HG03066 (cell line): ENCODE results near the gene FMN1.
A peak's percentile ranks its signal among the peaks of the same experiment; 100 is the strongest.

ENCODE experiments used
- ATAC-seq: cut with Tn5 transposase; IDR thresholded peaks from one replicate; pipeline ENCODE4 v1.9.1; 2021; ENCODE audit warnings: low read depth; ENCODE audit not compliant: unreplicated experiment

The FMN1 gene

GRCh38 chr15:32750979-32751378, 443.5 kb downstream of the FMN1 start:
- no peak for ATAC-seq

- ATAC-seq = no peak
Observed at GRCh38 chr15:32747921-32748342, 446.6 kb downstream of the FMN1 start.

DNA sequence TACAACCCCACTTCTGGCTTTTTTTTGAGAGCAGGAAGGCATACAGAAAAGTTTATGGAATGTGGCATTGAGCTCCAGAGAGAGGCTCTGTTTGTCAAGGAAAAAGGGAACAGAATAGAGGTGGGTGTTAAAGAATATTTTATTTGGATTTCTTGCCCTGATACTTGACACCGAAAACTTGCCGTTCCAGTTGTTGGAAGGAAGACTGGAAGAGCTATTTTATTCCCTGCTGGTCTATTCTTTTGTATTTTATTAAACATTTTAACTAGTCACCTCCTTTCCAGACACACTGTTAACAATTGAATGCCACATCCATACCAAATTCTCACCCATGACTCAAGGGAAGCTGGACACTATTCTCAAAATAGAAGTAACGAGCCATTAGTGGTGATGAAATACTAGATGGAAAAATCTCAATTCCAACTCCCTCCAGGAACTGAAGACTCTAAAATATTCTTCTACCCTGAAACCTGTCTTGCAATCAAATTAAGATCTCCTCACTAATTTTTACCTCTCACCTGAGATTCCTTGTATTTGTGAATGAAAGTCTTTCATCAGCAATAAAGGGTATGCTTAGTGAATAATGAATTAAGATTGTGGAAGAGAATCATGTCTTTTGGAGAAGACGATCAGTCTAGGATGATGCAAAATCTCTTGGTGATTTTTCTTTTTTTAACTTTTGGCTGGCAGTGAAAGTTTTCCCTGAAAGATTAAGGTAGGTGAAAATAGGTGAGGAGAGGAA, 448.2 kb downstream of the FMN1 start:
- ATAC-seq = no peak

- ATAC-seq = no peak
Observed at GRCh38 chr15:32743411-32744140, 450.9 kb downstream of the FMN1 start.

DNA sequence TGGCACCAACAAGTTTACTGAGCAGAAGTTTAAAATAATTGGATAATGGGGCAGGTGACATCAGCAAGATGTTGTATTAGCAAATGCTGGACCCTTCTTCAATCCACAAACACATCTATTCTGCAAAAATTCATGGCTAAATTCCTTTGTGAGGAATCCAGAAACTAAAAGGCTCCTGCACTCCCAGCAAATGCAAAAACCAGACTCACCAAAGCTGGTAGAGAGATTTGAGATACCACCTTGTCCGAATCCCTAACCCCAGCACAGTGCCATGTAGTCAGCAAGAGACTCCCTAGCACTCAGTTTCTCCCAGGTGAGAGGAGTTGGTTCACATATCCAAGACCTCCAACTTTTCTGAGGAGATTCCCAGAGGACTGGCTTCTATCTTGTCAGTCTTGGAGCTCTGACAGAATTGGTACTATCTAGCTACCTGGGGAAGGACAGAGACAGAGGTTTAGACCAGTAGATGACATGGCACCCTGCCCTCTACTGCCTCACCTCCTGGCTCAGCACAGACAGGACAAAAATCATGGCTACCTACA, 454.9 kb downstream of the FMN1 start:
- no peak for ATAC-seq

DNA sequence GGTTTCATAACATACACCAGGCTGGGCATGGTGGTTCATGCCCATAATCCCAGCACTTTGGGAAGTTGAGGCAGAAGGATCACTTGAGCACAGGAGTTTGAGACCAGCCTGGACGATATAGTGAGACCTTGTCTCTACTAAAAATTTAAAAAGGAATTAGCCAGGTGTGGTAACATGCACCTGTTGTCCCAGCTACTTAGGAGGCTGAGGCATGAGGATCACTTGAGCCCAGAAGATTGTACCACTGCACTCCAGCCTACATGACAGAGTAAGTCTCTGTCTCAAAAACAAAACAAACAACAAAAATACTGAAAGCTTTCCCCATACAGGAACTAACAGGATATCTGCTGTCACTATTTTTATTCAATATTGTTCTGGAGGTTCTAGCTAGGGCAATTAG, 455.8 kb downstream of the FMN1 start:
- no peak for ATAC-seq

GRCh38 chr15:32737304-32737703, 457.2 kb downstream of the FMN1 start:
- no peak for ATAC-seq

GRCh38 chr15:32736701-32737061, 457.8 kb downstream of the FMN1 start:
- no peak for ATAC-seq

GRCh38 chr15:32735989-32736700, 458.4 kb downstream of the FMN1 start:
- ATAC-seq = no peak

GRCh38 chr15:32733281-32733680, 461.2 kb downstream of the FMN1 start:
- no peak for ATAC-seq

- no peak for ATAC-seq
Observed at GRCh38 chr15:32732574-32733157, 461.8 kb downstream of the FMN1 start.

DNA sequence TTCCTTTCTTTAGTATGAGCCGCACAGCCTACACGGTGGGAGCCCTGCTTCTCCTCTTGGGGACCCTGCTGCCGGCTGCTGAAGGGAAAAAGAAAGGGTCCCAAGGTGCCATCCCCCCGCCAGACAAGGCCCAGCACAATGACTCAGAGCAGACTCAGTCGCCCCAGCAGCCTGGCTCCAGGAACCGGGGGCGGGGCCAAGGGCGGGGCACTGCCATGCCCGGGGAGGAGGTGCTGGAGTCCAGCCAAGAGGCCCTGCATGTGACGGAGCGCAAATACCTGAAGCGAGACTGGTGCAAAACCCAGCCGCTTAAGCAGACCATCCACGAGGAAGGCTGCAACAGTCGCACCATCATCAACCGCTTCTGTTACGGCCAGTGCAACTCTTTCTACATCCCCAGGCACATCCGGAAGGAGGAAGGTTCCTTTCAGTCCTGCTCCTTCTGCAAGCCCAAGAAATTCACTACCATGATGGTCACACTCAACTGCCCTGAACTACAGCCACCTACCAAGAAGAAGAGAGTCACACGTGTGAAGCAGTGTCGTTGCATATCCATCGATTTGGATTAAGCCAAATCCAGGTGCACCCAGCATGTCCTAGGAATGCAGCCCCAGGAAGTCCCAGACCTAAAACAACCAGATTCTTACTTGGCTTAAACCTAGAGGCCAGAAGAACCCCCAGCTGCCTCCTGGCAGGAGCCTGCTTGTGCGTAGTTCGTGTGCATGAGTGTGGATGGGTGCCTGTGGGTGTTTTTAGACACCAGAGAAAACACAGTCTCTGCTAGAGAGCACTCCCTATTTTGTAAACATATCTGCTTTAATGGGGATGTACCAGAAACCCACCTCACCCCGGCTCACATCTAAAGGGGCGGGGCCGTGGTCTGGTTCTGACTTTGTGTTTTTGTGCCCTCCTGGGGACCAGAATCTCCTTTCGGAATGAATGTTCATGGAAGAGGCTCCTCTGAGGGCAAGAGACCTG, 463.5 kb downstream of the FMN1 start:
- ATAC-seq = no peak

GRCh38 chr15:32729700-32730395, 464.7 kb downstream of the FMN1 start:
- no peak for ATAC-seq

DNA sequence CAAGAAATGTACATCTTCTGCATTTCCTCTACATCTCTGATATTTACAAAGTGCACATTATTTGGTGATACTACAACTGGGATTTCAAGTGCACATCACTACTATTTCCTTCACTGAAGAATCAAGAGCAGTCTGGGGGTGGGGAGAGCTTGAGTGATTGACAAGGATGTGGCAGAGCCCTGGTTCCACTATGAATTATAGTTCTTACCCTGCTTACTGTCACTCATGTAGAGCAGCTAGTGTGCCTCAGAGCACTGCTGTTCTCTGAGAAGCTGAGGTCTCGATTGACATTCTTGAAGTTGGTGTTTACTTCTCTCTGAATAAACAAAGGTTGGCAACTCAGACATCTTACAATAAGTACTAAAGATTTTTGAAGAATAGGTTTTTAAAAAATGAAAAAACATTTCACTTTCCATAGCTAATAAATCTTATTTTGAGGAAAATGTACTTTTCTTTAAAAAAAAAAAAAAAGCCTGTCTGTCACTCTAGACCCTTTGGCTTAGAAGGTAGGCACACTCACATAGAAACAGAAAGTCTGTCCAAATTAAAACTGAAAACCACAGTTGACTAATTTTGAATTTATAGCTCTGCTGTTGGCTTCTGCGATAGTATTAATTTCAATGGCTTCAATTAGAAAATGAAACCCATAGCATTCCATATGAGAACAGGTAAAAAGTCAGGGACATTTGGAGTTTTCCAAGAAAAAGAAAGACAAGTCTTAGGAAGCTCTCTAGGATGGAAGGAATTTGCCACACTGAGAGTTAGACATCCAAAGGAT, 471.2 kb downstream of the FMN1 start:
- ATAC-seq = peak; percentile 86

GRCh38 chr15:32722136-32722535, 472.4 kb downstream of the FMN1 start:
- no peak for ATAC-seq

- no peak for ATAC-seq
Observed at GRCh38 chr15:32721596-32721995, 472.9 kb downstream of the FMN1 start.

GRCh38 chr15:32718821-32719716, 475.4 kb downstream of the FMN1 start:
- ATAC-seq = no peak
